Effector memory CD4-positive, alpha-beta T cell (primary cell): ENCODE measurements around the gene SPRED2.

Experiments
- DNase-seq, 3 donors: peaks; one replicate each; pipeline ENCODE4 v3.0.0-alpha.2; 2020
- H3K27ac ChIP-seq: 2 replicates; pipeline ENCODE4 v1.7.0; 2013; ENCODE audit warnings: mild to moderate bottlenecking, low read length, moderate library complexity; ENCODE audit not compliant: insufficient read depth, poor library complexity, severe bottlenecking
- H3K27me3 ChIP-seq: replicated peaks from 2 replicates; pipeline ENCODE4 v1.7.0; 2013; ENCODE audit warnings: mild to moderate bottlenecking, low read length; ENCODE audit not compliant: insufficient read depth, control insufficient read depth, poor library complexity, severe bottlenecking
- H3K36me3 ChIP-seq: 2 replicates; pipeline ENCODE4 v1.7.0; 2013; ENCODE audit warnings: mild to moderate bottlenecking, low read length, moderate library complexity; ENCODE audit not compliant: control insufficient read depth, insufficient read depth
- H3K4me1 ChIP-seq: 2 replicates; pipeline ENCODE4 v1.7.0; 2013; ENCODE audit warnings: low read length, mild to moderate bottlenecking; ENCODE audit not compliant: control insufficient read depth, insufficient read depth, poor library complexity, severe bottlenecking
- H3K4me3 ChIP-seq: 2 replicates; pipeline ENCODE4 v1.7.0; 2013; ENCODE audit warnings: low read length, low read depth, mild to moderate bottlenecking; ENCODE audit not compliant: insufficient read depth, poor library complexity, severe bottlenecking
- H3K9me3 ChIP-seq: 2 replicates; pipeline ENCODE4 v1.7.0; 2013; ENCODE audit warnings: mild to moderate bottlenecking, low read length, moderate library complexity; ENCODE audit not compliant: control insufficient read depth

The SPRED2 gene

DNA sequence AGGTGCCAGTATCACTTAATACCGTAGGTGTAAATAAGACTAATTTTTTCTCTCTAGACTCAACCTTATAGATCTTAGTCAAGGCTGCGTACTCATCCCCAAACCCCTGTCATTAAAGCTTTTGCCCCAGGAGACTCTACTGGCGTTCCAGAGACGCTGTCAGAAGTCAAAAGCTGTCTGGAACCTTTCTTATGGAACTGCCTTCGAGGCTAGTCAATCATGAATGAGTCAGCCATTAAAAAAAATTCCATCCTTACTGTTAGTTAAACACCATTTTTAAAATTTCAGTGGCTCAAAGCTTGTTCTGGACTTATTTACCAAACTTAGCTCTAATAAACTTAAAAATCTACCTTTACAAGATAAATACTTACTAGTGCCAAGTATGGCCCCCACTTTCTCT, 52.1 kb downstream of the SPRED2 start:
- no peak overlapping the region for H3K27ac ChIP-seq
- DNase-seq, result no peak
- no peaks in the 10 kb centered on the region for H3K36me3 ChIP-seq
- H3K4me3 ChIP-seq, result no peak overlapping the region
- H3K4me1 ChIP-seq, result peaks cover 17% of the 10 kb centered on the region
- no peaks in the 10 kb centered on the region for H3K9me3 ChIP-seq
- no peaks in the 10 kb centered on the region for H3K27me3 ChIP-seq

DNA sequence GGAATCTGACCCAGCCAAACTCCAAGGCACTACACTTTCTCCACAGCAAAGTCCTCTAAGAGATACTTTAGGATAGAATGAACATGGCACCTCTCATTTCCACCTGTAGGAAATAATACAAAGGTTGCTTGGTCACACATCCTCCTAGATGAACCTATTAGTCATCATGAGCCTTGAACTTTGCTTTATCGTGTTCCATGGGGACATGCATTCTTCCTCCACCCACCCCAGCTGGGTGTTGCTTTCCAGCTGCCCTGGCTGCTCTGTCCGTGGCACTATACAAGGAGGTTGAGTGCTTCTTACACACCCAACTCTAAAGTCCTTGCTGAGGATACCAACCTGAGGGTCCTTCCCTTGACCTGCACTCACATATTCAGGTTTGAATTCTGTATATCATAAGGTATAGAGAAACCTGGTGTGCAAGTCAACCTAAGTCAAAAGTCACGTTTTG, 52.7 kb downstream of the SPRED2 start:
- H3K36me3 ChIP-seq, result no peaks in the 10 kb centered on the region
- no peaks in the 10 kb centered on the region for H3K27me3 ChIP-seq
- H3K4me1 ChIP-seq, result peaks cover 17% of the 10 kb centered on the region
- no peak for DNase-seq
- H3K4me3 ChIP-seq, result no peak overlapping the region
- no peaks in the 10 kb centered on the region for H3K9me3 ChIP-seq
- H3K27ac ChIP-seq, result no peak overlapping the region

DNA sequence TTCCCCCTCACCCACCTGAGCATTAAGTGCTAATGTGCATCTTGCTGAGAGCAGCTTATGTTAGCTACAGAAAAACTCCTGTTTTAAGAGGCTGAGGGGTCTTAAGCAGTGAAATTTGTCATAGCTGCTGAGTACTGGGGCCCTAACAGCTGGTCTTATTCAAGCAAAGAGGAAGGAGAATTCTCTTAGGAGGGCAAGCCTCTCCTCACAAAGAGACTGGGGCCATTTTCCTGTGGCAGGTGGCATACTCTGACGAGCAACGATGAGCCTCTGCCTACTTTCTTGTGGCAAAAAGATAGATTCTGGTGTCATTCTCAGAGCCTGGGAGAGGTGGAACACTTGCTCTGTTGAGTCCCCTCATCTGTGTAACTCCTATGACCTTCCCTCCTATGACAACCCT, 53.2 kb downstream of the SPRED2 start:
- Histone ChIP-seq H3K4me3 (no peak overlapping the region), H3K9me3 (no peaks in the 10 kb centered on the region), H3K4me1 (peaks cover 17% of the 10 kb centered on the region), H3K27ac (no peak overlapping the region), H3K36me3 (no peaks in the 10 kb centered on the region), H3K27me3 (no peaks in the 10 kb centered on the region)
- no peak for DNase-seq

DNA sequence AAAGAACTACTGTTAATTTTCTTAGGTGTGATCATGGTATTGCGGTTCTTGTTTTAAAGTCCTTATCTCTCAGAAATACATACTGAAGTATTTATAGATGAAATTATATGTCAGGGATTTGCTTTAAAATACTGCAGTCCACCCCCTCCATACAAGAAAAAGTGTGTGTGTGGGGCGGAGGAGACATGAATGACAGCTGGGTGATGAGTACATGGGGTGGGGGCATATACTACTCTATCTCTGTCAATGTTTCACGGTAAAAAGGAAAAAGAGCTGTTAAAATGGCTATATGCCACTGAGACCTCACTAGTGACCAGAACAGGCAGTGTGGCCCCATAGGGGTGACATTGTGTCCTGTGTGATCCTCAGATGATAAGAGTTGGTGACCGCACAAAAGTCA, 54.1 kb downstream of the SPRED2 start:
- Histone ChIP-seq H3K27ac (no peak overlapping the region), H3K4me3 (no peak overlapping the region), H3K4me1 (peaks cover 16% of the 10 kb centered on the region)

DNA sequence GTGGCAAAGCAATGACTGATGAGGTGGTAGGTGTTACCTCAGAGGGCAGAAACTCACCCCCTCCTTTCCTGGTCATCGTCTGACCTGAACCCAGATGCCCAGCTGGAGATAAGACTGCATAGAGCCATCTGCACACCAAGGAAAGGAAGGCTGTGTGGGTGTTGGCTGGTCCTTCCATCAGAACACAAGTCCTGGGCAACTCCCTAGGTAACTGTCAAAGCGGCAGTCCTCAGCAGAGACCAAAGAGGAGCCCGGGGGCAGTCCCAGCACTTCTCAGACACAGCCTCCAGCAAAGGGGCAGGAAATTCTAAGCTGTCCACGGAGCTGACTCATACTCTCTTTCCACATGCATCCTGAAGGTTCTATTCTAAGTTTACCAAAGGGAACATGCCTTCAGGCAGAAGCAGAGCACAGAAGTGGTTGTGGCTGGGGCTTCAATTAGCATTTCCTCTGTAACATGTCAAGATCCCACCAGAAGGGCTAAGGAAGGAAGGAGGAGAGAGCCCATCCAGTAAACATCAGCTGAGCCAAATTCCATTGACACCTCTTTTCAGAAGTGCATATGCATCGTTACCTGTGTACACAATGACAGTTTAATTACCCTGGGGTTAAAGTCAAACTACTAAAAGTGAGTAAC, 54.7 kb downstream of the SPRED2 start:
- Histone ChIP-seq H3K9me3 (no peaks in the 10 kb centered on the region), H3K27ac (no peak overlapping the region), H3K27me3 (no peaks in the 10 kb centered on the region), H3K4me1 (peaks cover 10% of the 10 kb centered on the region), H3K4me3 (no peak overlapping the region), H3K36me3 (no peaks in the 10 kb centered on the region)
- no peak for DNase-seq

More for the DNA sequence above, 54.1 kb downstream of the SPRED2 start:
- Histone ChIP-seq H3K27me3 (no peaks in the 10 kb centered on the region), H3K36me3 (no peaks in the 10 kb centered on the region), H3K9me3 (no peaks in the 10 kb centered on the region)
- no peak for DNase-seq

DNA sequence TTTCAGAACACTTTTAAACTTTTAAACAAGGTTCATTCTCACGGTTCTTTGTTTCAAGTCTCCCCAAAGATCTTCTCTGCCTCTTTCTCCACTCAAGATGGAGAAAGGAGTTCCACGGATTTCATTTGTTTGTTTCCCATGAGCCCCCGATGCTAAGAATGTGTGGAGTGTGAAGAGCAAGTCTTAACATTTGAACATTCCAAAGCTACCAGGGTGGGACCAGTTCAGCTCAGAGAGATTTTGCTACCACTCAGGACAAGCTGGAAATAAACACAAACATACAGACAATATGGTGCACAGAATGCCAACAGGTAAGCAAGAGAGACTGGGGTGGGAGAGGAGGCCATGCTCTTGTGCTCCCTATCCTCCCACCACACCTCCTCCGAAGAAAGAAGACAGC, 56.7 kb downstream of the SPRED2 start:
- Histone ChIP-seq H3K27ac (no peak overlapping the region), H3K4me1 (no peaks in the 10 kb centered on the region), H3K9me3 (no peaks in the 10 kb centered on the region), H3K27me3 (no peaks in the 10 kb centered on the region), H3K36me3 (no peaks in the 10 kb centered on the region), H3K4me3 (no peak overlapping the region)
- no peak for DNase-seq

DNA sequence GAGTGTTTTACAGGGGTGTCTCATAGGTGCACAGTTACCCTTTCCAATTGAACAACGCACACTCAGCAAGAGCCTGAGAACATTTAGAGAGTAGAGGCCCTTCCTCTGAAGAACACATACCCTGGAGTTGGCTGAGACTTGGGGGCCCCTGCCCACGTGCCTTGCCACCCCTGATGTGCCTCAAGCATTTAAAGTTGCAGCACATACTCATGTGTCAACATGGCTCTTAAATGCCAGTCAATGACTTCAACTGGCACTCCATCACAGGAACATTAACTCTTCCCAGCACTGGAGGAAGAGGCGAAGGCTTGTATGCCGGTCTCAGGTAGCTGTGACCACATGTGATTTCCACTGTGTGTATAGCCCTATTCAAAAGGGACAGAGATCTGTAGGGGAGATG, 57.4 kb downstream of the SPRED2 start:
- no peaks in the 10 kb centered on the region for H3K27me3 ChIP-seq
- no peak overlapping the region for H3K4me3 ChIP-seq
- H3K9me3 ChIP-seq, result no peaks in the 10 kb centered on the region
- no peak for DNase-seq
- H3K36me3 ChIP-seq, result no peaks in the 10 kb centered on the region
- H3K4me1 ChIP-seq, result no peaks in the 10 kb centered on the region
- no peak overlapping the region for H3K27ac ChIP-seq

DNA sequence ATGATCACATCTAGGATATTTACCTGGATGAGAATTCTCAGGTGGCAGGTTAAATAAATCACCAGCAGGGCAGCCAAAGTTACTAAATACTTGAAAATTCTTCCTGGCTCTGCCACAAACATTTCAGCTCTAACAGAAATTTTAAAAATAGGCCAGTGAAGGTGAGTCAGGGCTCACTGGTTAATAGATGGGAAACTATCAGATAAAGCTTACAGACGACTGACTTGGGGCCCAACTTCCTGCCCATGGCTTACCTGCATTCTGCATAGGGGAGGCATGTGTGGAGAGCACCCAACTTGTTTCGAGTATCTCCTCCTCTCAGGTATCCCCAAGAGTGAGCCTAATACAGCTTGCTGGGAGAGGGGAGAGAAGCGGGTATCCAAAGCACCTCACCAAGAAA, 57.8 kb downstream of the SPRED2 start:
- no peak overlapping the region for H3K4me3 ChIP-seq
- no peak overlapping the region for H3K27ac ChIP-seq
- DNase-seq, result no peak
- no peaks in the 10 kb centered on the region for H3K9me3 ChIP-seq
- no peaks in the 10 kb centered on the region for H3K4me1 ChIP-seq
- no peaks in the 10 kb centered on the region for H3K27me3 ChIP-seq
- no peaks in the 10 kb centered on the region for H3K36me3 ChIP-seq

DNA sequence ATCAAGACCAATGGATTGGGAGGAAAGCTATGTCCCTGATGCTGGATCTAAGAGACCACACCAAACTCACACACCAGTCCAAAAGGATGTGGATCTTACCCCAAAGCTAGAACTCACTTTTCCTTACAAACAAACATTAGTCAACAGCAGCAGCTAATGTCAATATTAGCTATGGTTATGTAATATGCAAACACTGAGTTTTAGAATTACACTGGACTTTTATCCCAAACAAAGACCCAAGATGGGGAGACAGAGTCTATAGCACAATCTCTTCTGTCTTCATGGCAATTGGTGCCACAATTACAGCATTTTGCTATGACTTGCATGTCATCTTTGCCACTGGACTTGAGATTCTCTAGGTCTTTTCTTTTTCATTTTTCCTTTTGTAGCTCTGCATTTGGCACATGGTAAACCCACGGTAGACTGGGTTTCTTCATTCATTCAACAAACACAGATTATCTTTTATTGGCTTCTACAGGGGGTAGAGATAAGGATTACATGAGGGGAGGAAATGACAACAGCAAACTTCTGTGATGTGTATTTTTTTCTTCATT, 59.0 kb downstream of the SPRED2 start:
- H3K9me3 ChIP-seq, result no peaks in the 10 kb centered on the region
- H3K4me3 ChIP-seq, result no peak overlapping the region
- H3K4me1 ChIP-seq, result no peaks in the 10 kb centered on the region
- H3K27ac ChIP-seq, result no peak overlapping the region
- H3K27me3 ChIP-seq, result no peaks in the 10 kb centered on the region
- no peak for DNase-seq
- H3K36me3 ChIP-seq, result no peaks in the 10 kb centered on the region

DNA sequence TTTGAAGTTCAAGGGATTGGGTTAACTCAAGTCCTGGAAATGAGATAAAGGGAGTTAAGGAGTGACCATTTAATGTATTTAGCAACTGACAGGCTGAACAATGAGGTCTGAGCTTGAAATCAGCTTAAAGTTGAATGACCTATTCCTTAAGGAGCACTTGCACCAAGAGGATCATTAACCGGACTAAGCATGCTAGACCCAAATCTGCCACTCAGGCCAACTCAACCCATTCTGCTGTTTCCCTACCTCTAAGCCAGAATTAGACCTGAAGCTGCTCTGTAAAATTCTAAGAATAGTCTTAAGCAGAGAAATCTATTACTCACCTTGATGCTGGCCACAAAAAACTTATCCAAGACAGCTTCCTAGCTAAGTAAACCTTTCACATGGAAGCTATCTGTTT, 59.8 kb downstream of the SPRED2 start:
- Histone ChIP-seq H3K4me1 (no peaks in the 10 kb centered on the region), H3K27me3 (no peaks in the 10 kb centered on the region)
- no peak for DNase-seq

More for the DNA sequence above, 59.8 kb downstream of the SPRED2 start:
- Histone ChIP-seq H3K36me3 (no peaks in the 10 kb centered on the region), H3K4me3 (no peak overlapping the region), H3K27ac (no peak overlapping the region), H3K9me3 (no peaks in the 10 kb centered on the region)
